GM12874 (cell line): Measurements from ENCODE around the gene TULP4.

Source experiments
- CTCF ChIP-seq: IDR thresholded peaks from 2 replicates; pipeline ENCODE4 v1.5.1; 2011; ENCODE audit warnings: low read depth, mild to moderate bottlenecking, control low read depth, low read length, moderate library complexity; ENCODE audit not compliant: insufficient read depth

Gene TULP4

GRCh38 chr6:158344534-158344933 lies 32.3 kb downstream of the TULP4 start:
- no peak for TF ChIP-seq CTCF

- no peak for TF ChIP-seq CTCF
Observed at GRCh38 chr6:158347335-158347734, 35.1 kb downstream of the TULP4 start.

GRCh38 chr6:158353883-158354877 lies 41.9 kb downstream of the TULP4 start:
- no peak for TF ChIP-seq CTCF

GRCh38 chr6:158356586-158357546 lies 44.6 kb downstream of the TULP4 start:
- TF ChIP-seq CTCF: no peak

- no peak for TF ChIP-seq CTCF
Observed at GRCh38 chr6:158357570-158358216, 45.4 kb downstream of the TULP4 start.

- no peak for TF ChIP-seq CTCF
Observed at GRCh38 chr6:158358450-158359077, 46.3 kb downstream of the TULP4 start.

GRCh38 chr6:158361068-158361467 lies 48.8 kb downstream of the TULP4 start:
- no peak for TF ChIP-seq CTCF
